Trophoblast cell (in vitro differentiated cells and primary cell): Measurements from ENCODE around the gene AK5. TPM values are rescaled to one million over a fixed set of nuclear protein-coding genes. Genes with fewer than 3 reads are reported as not detected.

Experiments
- DNase-seq, 2 donors: peaks; one replicate each; pipeline ENCODE4 v3.0.0-alpha.2; 2016
- H2AFZ ChIP-seq: 2 replicates; pipeline ENCODE4 v1.6.1; 2013; ENCODE audit warnings: low read length, moderate library complexity, mild to moderate bottlenecking; ENCODE audit not compliant: insufficient read depth, poor library complexity
- H2AK5ac ChIP-seq: 2 replicates; pipeline ENCODE4 v1.6.1; 2013; ENCODE audit warnings: mild to moderate bottlenecking, low read length
- H2BK120ac ChIP-seq: 2 replicates; pipeline ENCODE4 v1.6.1; 2013; ENCODE audit warnings: low read length, mild to moderate bottlenecking, moderate library complexity; ENCODE audit not compliant: insufficient read depth, poor library complexity
- H2BK12ac ChIP-seq: 2 replicates; pipeline ENCODE4 v1.6.1; 2013; ENCODE audit warnings: mild to moderate bottlenecking, low read length, moderate library complexity
- H2BK5ac ChIP-seq: 2 replicates; pipeline ENCODE4 v1.6.1; 2013; ENCODE audit warnings: low read length, low read depth, moderate library complexity, mild to moderate bottlenecking; ENCODE audit not compliant: poor library complexity
- H3K14ac ChIP-seq: 2 replicates; pipeline ENCODE4 v1.6.1; 2013; ENCODE audit warnings: mild to moderate bottlenecking, low read length
- H3K18ac ChIP-seq: 2 replicates; pipeline ENCODE4 v1.6.1; 2013; ENCODE audit warnings: mild to moderate bottlenecking, low read length
- H3K23ac ChIP-seq: 2 replicates; pipeline ENCODE4 v1.6.1; 2013; ENCODE audit warnings: low read length
- H3K27ac ChIP-seq: 2 replicates; pipeline ENCODE4 v1.5.1; 2013; ENCODE audit warnings: low read depth, mild to moderate bottlenecking, inconsistent platforms, low read length, moderate library complexity
- H3K27me3 ChIP-seq: 2 replicates; pipeline ENCODE4 v1.6.1; 2013; ENCODE audit warnings: inconsistent platforms, mild to moderate bottlenecking, low read length, moderate library complexity; ENCODE audit not compliant: insufficient read depth
- H3K36me3 ChIP-seq, 2 experiments: 1 replicate in 1 of 2; 2 replicates in 1 of 2; pipeline ENCODE4 v1.6.1; 2013; ENCODE audit warnings: low read length in 2 of 2, mild to moderate bottlenecking in 2 of 2, moderate library complexity in 1 of 2; ENCODE audit not compliant: insufficient read depth in 2 of 2, control insufficient read depth in 1 of 2
- H3K4ac ChIP-seq: 2 replicates; pipeline ENCODE4 v1.6.1; 2013; ENCODE audit warnings: low read depth, mild to moderate bottlenecking, low read length, moderate library complexity
- H3K4me1 ChIP-seq, 2 experiments: 1 replicate in 1 of 2; 2 replicates in 1 of 2; pipeline ENCODE4 v1.6.1; 2013; ENCODE audit warnings: low read length in 2 of 2, mild to moderate bottlenecking in 2 of 2, moderate library complexity in 1 of 2; ENCODE audit not compliant: insufficient read depth in 2 of 2, control insufficient read depth in 1 of 2
- H3K4me2 ChIP-seq: 2 replicates; pipeline ENCODE4 v1.6.1; 2013; ENCODE audit warnings: inconsistent platforms, mild to moderate bottlenecking, low read length, moderate library complexity
- H3K4me3 ChIP-seq: 2 replicates; pipeline ENCODE4 v1.5.1; 2013; ENCODE audit warnings: mild to moderate bottlenecking, low read depth, low read length, inconsistent platforms
- H3K79me1 ChIP-seq: one replicate; pipeline ENCODE4 v1.6.1; 2013; ENCODE audit warnings: low read length
- H3K79me2 ChIP-seq: 2 replicates; pipeline ENCODE4 v1.6.1; 2013; ENCODE audit warnings: low read length, mild to moderate bottlenecking; ENCODE audit not compliant: control insufficient read depth, insufficient read depth, poor library complexity
- H3K9ac ChIP-seq: 2 replicates; pipeline ENCODE4 v1.6.1; 2013; ENCODE audit warnings: mild to moderate bottlenecking, low read length
- H3K9me3 ChIP-seq: 2 replicates; pipeline ENCODE4 v1.6.1; 2013; ENCODE audit warnings: low read depth, mild to moderate bottlenecking, control low read depth, inconsistent platforms, low read length; ENCODE audit not compliant: insufficient read depth
- H4K12ac ChIP-seq: 2 replicates; pipeline ENCODE4 v1.6.1; 2013; ENCODE audit warnings: low read depth, mild to moderate bottlenecking, low read length, moderate library complexity
- H4K8ac ChIP-seq: 2 replicates; pipeline ENCODE4 v1.6.1; 2013; ENCODE audit warnings: low read depth, mild to moderate bottlenecking, low read length, moderate library complexity
- H4K91ac ChIP-seq: one replicate; pipeline ENCODE4 v1.6.1; 2013; ENCODE audit warnings: low read depth, mild to moderate bottlenecking, low read length, moderate library complexity
- WGBS: extraction: QIAGEN DNeasy Blood & Tissue Kit; methylation state at CpG from one replicate; pipeline ENCODE4 v1.1.7; 2013; ENCODE audit warnings: missing lambda C conversion rate; ENCODE audit not compliant: insufficient read length, insufficient coverage; ENCODE audit errors: extremely low coverage; 5-methylcytosine and 5-hydroxymethylcytosine counted together
- polyA plus RNA-seq: library from polyadenylated mRNA; stranded (reverse); fragments of 200-250 nt; gene quantifications from 2 replicates; pipeline ENCODE4 v1.2.3, GENCODE V29; 2013

The AK5 gene, protein sequence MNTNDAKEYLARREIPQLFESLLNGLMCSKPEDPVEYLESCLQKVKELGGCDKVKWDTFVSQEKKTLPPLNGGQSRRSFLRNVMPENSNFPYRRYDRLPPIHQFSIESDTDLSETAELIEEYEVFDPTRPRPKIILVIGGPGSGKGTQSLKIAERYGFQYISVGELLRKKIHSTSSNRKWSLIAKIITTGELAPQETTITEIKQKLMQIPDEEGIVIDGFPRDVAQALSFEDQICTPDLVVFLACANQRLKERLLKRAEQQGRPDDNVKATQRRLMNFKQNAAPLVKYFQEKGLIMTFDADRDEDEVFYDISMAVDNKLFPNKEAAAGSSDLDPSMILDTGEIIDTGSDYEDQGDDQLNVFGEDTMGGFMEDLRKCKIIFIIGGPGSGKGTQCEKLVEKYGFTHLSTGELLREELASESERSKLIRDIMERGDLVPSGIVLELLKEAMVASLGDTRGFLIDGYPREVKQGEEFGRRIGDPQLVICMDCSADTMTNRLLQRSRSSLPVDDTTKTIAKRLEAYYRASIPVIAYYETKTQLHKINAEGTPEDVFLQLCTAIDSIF
- 0.10 and 0.11 TPM in 2 replicates for polyA plus RNA-seq

GRCh38 chr1:77281491-77282186 lies at the start of gene AK5:
TSS of gene AK5 (plus strand) at chr1:77282019. CDS start at chr1:77282314, 295 bp downstream.
- H3K4me3 ChIP-seq: peak within 1 kb of the TSS; percentile 74
- peak in 1 of 2 donors; percentile 39 for DNase-seq
- H4K91ac ChIP-seq: no peak within 1 kb of the TSS
- H2AK5ac ChIP-seq: no peak within 1 kb of the TSS
- no CpG with 5 or more reads among the region's 71 CpGs for WGBS
- no peak within 1 kb of the TSS for H3K27ac ChIP-seq
- no peaks in the 10 kb centered on the region for H3K9me3 ChIP-seq
- peaks cover 27% of the 10 kb centered on the region for H3K27me3 ChIP-seq
- H3K23ac ChIP-seq: no peak within 1 kb of the TSS
- no peak within 1 kb of the TSS for H3K4ac ChIP-seq
- H2BK12ac ChIP-seq: no peak within 1 kb of the TSS
- no peaks in the 10 kb centered on the region for H3K79me1 ChIP-seq
- H3K9ac ChIP-seq: no peak within 1 kb of the TSS
- H4K8ac ChIP-seq: no peak within 1 kb of the TSS
- peak within 1 kb of the TSS; percentile 79 for H3K4me2 ChIP-seq
- no peak within 1 kb of the TSS for H2BK5ac ChIP-seq
- H3K4me1 ChIP-seq: peaks cover 7 to 10% of the 10 kb centered on the region in 2 experiments
- H3K18ac ChIP-seq: no peak within 1 kb of the TSS
- no peaks in the 10 kb centered on the region for H3K36me3 ChIP-seq
- H2AFZ ChIP-seq: no peak within 1 kb of the TSS
- no peak within 1 kb of the TSS for H2BK120ac ChIP-seq
- no peak within 1 kb of the TSS for H3K14ac ChIP-seq
- H4K12ac ChIP-seq: no peak within 1 kb of the TSS
- no peaks in the 10 kb centered on the region for H3K79me2 ChIP-seq

- no peak overlapping the region for H3K4me2 ChIP-seq
- no peak for DNase-seq
- H3K4ac ChIP-seq: no peak overlapping the region
- H3K27ac ChIP-seq: no peak overlapping the region
- H2BK5ac ChIP-seq: no peak overlapping the region
- no peak overlapping the region for H4K12ac ChIP-seq
- no peak overlapping the region for H3K23ac ChIP-seq
- H3K4me1 ChIP-seq: no peaks in the 10 kb centered on the region
- no peaks in the 10 kb centered on the region for H3K27me3 ChIP-seq
- no peaks in the 10 kb centered on the region for H3K79me1 ChIP-seq
- no peak overlapping the region for H3K9ac ChIP-seq
- H2AK5ac ChIP-seq: no peak overlapping the region
- no peaks in the 10 kb centered on the region for H3K9me3 ChIP-seq
- no peak overlapping the region for H4K8ac ChIP-seq
- no peaks in the 10 kb centered on the region for H3K36me3 ChIP-seq
- no peak overlapping the region for H2AFZ ChIP-seq
- H3K4me3 ChIP-seq: no peak overlapping the region
- no peak overlapping the region for H3K14ac ChIP-seq
- H4K91ac ChIP-seq: no peak overlapping the region
- no peak overlapping the region for H3K18ac ChIP-seq
- no CpG with 5 or more reads among the region's 1 CpG for WGBS
- H3K79me2 ChIP-seq: no peaks in the 10 kb centered on the region
- H2BK120ac ChIP-seq: no peak overlapping the region
- no peak overlapping the region for H2BK12ac ChIP-seq
Measured at GRCh38 chr1:77232829-77233228, 49.0 kb upstream of the AK5 start.

GRCh38 chr1:77234096-77234495 lies 47.7 kb upstream of the AK5 start:
- H2BK120ac ChIP-seq: no peak overlapping the region
- no peak overlapping the region for H3K23ac ChIP-seq
- H3K9me3 ChIP-seq: no peaks in the 10 kb centered on the region
- no peak overlapping the region for H2AFZ ChIP-seq
- H3K9ac ChIP-seq: no peak overlapping the region
- no peak overlapping the region for H2AK5ac ChIP-seq
- H2BK12ac ChIP-seq: no peak overlapping the region
- no peaks in the 10 kb centered on the region for H3K27me3 ChIP-seq
- H3K18ac ChIP-seq: no peak overlapping the region
- WGBS: no CpG with 5 or more reads among the region's 1 CpG
- no peaks in the 10 kb centered on the region for H3K4me1 ChIP-seq
- no peak overlapping the region for H4K8ac ChIP-seq
- H3K4me2 ChIP-seq: no peak overlapping the region
- H3K14ac ChIP-seq: no peak overlapping the region
- no peaks in the 10 kb centered on the region for H3K79me1 ChIP-seq
- H4K91ac ChIP-seq: no peak overlapping the region
- DNase-seq: peak; percentile 20 to 90
- H3K79me2 ChIP-seq: no peaks in the 10 kb centered on the region
- H3K4me3 ChIP-seq: no peak overlapping the region
- H3K27ac ChIP-seq: no peak overlapping the region
- no peaks in the 10 kb centered on the region for H3K36me3 ChIP-seq
- H2BK5ac ChIP-seq: no peak overlapping the region
- no peak overlapping the region for H3K4ac ChIP-seq
- H4K12ac ChIP-seq: no peak overlapping the region

- Histone ChIP-seq H3K18ac (no peak overlapping the region), H3K4ac (no peak overlapping the region), H3K79me2 (no peaks in the 10 kb centered on the region), H3K9ac (no peak overlapping the region), H3K14ac (no peak overlapping the region), H3K27me3 (no peaks in the 10 kb centered on the region), H2BK12ac (no peak overlapping the region), H3K36me3 (no peaks in the 10 kb centered on the region), H2BK5ac (no peak overlapping the region), H3K4me1 (no peaks in the 10 kb centered on the region), H4K12ac (no peak overlapping the region), H4K8ac (no peak overlapping the region), H3K23ac (no peak overlapping the region), H2AK5ac (no peak overlapping the region), H3K9me3 (no peaks in the 10 kb centered on the region), H3K79me1 (no peaks in the 10 kb centered on the region), H2BK120ac (no peak overlapping the region), H4K91ac (no peak overlapping the region), H3K4me2 (no peak overlapping the region), H2AFZ (no peak overlapping the region), H3K4me3 (no peak overlapping the region), H3K27ac (no peak overlapping the region)
- no CpG with 5 or more reads among the region's 1 CpG for WGBS
- no peak for DNase-seq
Measured at GRCh38 chr1:77234943-77235342, 46.9 kb upstream of the AK5 start.
